ENCODE data around the gene PAFAH1B1. TPM values are rescaled to one million over a fixed set of nuclear protein-coding genes. Genes with fewer than 3 reads are reported as not detected.
"Not testable (repeated sequence)": the region's sequence is repeated elsewhere in the genome, so short reads cannot be mapped to it uniquely, and the experiment has no call there.

PAFAH1B1 gene
- polyA plus RNA-seq, 1 donor from 2014 or later, result 17.8 TPM

DNA sequence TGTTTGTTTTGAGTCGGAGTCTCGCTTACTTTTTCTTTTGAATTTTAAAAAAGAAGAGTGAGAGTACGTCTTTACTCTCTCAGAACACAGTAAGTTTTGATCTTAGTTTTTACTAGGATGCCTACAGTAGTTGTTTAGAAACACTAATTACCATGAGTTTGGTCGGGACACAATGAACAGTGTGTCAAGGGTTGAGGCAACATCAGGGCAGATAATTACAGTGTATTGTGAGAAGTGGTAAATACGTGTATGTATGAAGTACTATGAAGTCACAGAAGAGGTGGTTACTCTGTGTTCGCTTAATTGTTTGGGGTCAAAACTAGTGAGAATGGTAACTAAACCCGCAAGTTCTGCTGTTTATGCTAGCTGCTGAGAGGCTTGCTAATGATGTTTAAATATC lies 18.2 kb downstream of the PAFAH1B1 start:
- Mint-ChIP-seq H3K36me3 (no peaks in the 10 kb centered on the region), H3K4me3 (peak overlapping the region in 1 of 4 donors; percentile 53), H3K27me3 (no peaks in the 10 kb centered on the region), H3K9me3 (no peaks in the 10 kb centered on the region), H3K27ac (no peak overlapping the region), H3K4me1 (peaks cover 39 to 41% (median 40%) of the 10 kb centered on the region in 3 donors)

DNA sequence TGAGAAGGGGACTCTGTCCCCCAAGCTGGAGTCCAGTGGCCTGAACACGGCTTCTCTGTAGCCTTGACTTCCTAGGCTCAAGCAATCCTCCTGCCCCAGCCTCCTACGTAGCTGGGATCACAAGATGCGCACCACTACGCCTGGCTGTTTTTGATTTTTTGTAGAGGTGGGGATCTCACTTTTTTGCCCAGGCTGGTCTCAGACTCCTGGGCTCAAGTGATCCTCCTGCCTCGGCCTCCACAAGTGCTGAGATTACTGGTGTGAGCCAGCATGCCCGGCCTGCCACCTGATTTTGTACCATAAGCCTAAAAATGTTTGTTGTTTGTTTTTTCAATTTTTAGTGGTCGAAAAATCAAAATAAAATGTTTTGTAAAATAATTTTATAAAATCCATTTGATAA lies 19.2 kb downstream of the PAFAH1B1 start:
- H3K27ac Mint-ChIP-seq, result no peak overlapping the region
- peaks cover 43 to 44% (median 43%) of the 10 kb centered on the region in 3 donors for H3K4me1 Mint-ChIP-seq
- peak overlapping the region in 1 of 4 donors; percentile 33 for H3K4me3 Mint-ChIP-seq
- no peaks in the 10 kb centered on the region for H3K36me3 Mint-ChIP-seq
- H3K9me3 Mint-ChIP-seq, result no peaks in the 10 kb centered on the region
- H3K27me3 Mint-ChIP-seq, result no peaks in the 10 kb centered on the region

DNA sequence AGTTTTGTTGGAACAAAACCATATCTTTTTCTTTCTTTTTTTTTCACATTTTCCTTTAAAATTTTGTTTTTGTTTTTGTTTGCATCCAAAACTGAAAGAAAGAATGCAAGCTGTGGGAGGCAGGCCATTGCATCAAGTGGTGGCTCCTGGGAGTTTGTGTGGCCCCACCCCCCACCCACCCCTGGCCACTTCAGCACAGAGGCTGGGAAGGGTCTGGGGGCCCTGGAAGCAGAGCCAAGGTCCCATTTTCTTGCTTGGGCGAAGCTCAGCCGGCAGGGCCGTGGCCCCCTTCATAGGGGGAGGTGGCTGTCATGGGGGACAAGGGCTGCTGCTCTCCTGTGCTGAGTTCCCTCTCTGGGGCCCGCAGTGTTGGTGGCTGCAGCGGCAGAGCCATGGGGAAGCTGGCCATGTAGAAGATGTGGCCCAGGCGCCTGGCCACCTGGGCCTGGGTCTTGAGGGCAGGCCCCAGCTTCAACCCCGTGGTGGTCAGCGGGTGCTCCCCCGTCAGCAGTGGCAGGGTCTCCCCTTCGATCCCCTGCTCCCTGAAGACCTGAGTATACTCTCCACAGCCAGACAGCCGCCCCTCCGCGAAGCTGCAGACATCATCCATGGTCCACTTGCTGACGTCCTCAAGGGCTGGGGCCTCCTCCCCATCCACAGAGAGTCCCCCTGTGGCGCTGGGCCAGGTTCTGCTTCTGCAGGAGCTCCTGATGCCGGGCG lies 19.8 kb downstream of the PAFAH1B1 start:
- Mint-ChIP-seq H3K4me1 (peaks cover 40 to 44% (median 42%) of the 10 kb centered on the region in 3 donors), H3K27ac (no peak overlapping the region), H3K27me3 (no peaks in the 10 kb centered on the region), H3K36me3 (no peaks in the 10 kb centered on the region), H3K9me3 (no peaks in the 10 kb centered on the region), H3K4me3 (no peak overlapping the region)

DNA sequence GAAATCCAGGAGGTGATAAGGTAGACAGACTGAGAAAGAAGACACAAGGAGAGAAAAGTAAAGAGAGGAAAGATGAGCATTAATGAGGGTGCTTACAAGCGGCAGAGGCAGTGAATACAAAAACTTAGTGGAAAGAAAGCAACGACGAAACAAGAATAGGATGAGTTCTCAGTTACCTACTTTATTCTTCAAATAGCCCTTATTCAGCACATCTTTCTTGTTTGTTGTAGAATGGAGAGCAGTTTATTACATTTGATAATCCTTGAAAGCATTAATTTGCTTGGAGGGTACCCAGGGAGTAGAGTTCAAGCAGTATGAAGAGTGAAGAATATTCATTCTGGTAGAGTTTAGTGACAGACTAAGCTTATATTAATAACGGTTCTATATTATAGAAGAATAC lies 22.4 kb downstream of the PAFAH1B1 start:
- H3K4me3 Mint-ChIP-seq, result no peak overlapping the region
- no peaks in the 10 kb centered on the region for H3K36me3 Mint-ChIP-seq
- peaks cover 23 to 32% (median 27%) of the 10 kb centered on the region in 3 donors for H3K4me1 Mint-ChIP-seq
- no peaks in the 10 kb centered on the region for H3K9me3 Mint-ChIP-seq
- no peaks in the 10 kb centered on the region for H3K27me3 Mint-ChIP-seq
- no peak overlapping the region for H3K27ac Mint-ChIP-seq

DNA sequence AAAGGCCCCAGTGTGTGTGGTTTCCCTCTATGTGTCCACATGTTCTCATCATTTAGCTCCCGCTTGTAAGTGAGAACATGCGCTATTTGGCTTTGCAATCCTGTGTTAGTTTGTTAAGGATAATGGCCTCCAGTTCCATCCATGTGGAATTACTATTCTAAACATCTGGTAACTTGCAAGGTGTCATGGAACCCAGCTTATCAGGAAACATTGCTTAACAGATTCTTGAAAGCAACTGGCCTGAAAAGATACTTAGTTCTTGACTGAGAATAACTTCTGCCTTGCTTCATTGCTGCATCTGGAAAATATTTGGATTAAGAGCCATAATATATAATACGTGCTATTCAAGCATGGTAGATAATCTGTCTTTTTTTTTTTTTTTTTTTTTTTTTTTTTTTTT lies 27.8 kb downstream of the PAFAH1B1 start:
- Mint-ChIP-seq H3K4me1 (peaks cover 16 to 37% (median 33%) of the 10 kb centered on the region in 3 donors), H3K9me3 (no peaks in the 10 kb centered on the region), H3K27ac (no peak overlapping the region), H3K27me3 (no peaks in the 10 kb centered on the region), H3K4me3 (no peak overlapping the region), H3K36me3 (peaks cover 5% of the 10 kb centered on the region)

DNA sequence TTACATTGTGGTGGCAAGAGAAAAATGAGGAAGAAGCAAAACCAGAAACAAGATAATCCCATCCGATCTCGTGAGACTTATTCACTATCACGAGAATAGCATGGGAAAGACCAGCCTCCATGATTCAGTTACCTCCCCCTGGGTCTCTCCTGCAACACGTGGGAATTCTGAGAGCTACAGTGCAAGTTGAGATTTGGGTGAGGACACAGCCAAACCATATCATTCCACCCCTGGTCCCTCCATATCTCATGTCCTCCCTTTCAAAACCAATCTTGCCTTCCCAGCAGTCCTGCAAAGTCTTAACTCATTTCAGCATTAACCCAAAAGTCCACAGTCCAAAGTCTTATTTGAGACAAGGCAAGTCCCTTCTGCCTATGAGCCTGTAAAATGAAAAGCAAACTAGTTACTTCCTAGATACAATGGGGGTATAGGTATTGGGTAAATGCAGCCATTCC lies 28.5 kb downstream of the PAFAH1B1 start:
- not testable (repeated sequence) for H3K9me3 Mint-ChIP-seq, H3K36me3 Mint-ChIP-seq, H3K27me3 Mint-ChIP-seq
- Mint-ChIP-seq H3K4me1 (peaks cover 15 to 36% (median 34%) of the 10 kb centered on the region in 3 donors), H3K4me3 (peak overlapping the region in 2 of 4 donors; percentile 58 to 63), H3K27ac (peak overlapping the region in 2 of 3 donors; percentile 15 to 56)

DNA sequence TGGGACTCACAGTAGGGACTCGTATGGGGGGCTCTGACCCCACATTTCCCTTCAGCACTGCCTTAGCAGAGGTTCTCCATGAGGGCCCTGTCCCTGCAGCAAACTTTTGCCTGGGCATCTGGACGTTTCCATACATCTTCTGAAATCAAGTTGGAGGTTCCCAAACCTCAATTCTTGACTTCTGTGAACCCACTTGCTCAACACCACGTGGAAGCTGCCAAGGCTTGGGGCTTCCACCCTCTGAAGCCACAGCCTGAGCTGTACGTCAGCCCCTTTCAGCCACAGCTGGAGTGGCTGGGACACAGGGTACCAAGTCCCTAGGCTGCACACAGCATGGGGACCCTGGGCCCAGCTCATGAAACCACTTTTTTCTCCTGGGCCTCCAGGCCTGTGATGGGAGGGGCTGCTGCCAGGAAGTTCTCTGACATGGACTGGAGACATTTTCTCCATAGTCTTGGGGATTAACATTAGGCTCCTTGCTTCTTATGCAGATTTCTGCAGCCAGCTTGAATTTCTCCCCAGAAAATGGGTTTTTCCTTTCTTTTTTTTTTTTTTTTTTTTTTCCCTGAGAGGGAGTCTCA lies 29.4 kb downstream of the PAFAH1B1 start:
- not testable (repeated sequence) for H3K4me3 Mint-ChIP-seq, H3K9me3 Mint-ChIP-seq, H3K27me3 Mint-ChIP-seq, H3K36me3 Mint-ChIP-seq
- Mint-ChIP-seq H3K4me1 (peaks cover 20 to 41% (median 37%) of the 10 kb centered on the region in 3 donors), H3K27ac (peak overlapping the region in 1 of 3 donors; percentile 40)

DNA sequence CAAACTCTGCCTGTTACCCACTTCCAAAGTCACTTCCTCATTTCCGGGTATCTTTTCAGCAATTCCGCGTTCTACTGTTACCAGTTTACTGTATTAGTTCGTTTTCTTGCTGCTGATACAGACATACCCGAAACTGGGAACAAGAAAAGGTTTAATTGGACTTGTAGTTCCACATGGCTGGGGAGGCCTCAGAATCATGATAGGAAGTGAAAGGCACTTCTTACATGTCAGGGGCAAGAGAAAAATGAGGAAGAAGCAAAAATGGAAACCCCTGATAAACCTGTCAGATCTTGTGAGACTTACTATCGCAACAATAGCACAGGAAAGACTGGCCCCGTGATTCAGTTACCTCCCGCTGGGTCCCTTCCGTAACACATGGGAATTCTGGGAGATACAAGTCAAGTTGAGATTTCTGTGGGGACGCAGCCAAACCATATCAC lies 30.9 kb downstream of the PAFAH1B1 start:
- Mint-ChIP-seq H3K9me3 (peaks cover 7 to 11% (median 9%) of the 10 kb centered on the region in 3 donors), H3K4me3 (peak overlapping the region; percentile 16 to 74 (median 62)), H3K27me3 (no peaks in the 10 kb centered on the region), H3K27ac (peak overlapping the region; percentile 40 to 88 (median 81)), H3K36me3 (peaks cover 11% of the 10 kb centered on the region), H3K4me1 (peaks cover 34 to 54% (median 49%) of the 10 kb centered on the region in 3 donors)

DNA sequence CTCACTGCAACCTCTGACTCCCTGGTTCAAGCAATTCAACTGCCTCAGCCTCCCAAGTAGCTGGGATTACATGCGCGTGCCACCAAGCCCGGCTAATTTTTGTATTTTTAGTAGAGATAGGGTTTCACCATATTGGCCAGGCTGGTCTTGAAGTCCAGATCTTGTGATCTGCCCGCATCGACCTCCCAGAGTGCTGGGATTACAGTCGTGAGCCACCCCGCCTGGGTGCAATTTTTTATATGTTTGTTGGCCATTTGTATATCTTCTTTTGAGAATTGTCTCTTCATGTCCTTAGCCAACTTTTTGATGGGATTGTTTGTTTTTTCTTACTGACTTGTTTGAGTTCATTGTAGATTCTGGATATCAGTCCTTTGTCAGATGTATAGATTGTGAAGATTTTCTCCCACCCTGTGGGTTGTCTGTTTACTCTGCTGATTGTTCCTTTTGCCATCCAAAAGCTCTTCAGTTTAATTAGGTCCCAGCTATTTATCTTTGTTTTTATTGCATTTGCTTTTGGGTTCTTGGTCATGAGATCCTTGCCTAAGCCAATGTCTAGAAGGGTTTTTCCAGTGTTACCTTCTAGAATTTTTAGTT lies 33.3 kb downstream of the PAFAH1B1 start:
- H3K9me3 Mint-ChIP-seq, result peaks cover 9 to 19% (median 17%) of the 10 kb centered on the region in 3 donors
- H3K27me3 Mint-ChIP-seq, result not testable (repeated sequence)
- H3K36me3 Mint-ChIP-seq, result peaks cover 17% of the 10 kb centered on the region
- peak overlapping the region; percentile 40 to 80 (median 59) for H3K27ac Mint-ChIP-seq
- H3K4me1 Mint-ChIP-seq, result peaks cover 50 to 70% (median 58%) of the 10 kb centered on the region in 3 donors
- H3K4me3 Mint-ChIP-seq, result peak overlapping the region; percentile 27 to 50 (median 38)

DNA sequence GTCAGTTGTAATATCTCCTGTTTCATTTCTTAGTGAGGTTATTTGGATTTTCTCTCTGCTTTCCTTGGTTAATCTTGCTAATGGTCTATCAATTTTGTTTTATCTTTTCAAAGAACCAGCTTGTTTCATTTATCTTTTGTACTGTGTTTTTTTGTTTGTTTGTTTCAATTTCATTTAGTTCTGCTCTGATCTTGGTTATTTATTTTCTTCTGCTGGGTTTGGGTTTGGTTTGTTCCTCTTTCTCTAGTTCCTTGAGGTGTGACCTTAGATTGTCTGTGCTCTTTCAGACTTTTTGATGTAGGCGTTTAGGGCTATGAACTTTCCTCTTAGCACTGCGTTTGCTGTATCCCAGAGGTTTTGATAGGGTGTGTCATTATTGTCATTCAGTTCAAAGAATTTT lies 35.5 kb downstream of the PAFAH1B1 start:
- not testable (repeated sequence) for H3K27me3 Mint-ChIP-seq
- peaks cover 13% of the 10 kb centered on the region for H3K36me3 Mint-ChIP-seq
- peaks cover 55 to 73% (median 65%) of the 10 kb centered on the region in 3 donors for H3K4me1 Mint-ChIP-seq
- H3K9me3 Mint-ChIP-seq, result peaks cover 9 to 19% (median 17%) of the 10 kb centered on the region in 3 donors
- H3K27ac Mint-ChIP-seq, result peak overlapping the region; percentile 26 to 68 (median 40)
- peak overlapping the region; percentile 27 to 81 (median 70) for H3K4me3 Mint-ChIP-seq

DNA sequence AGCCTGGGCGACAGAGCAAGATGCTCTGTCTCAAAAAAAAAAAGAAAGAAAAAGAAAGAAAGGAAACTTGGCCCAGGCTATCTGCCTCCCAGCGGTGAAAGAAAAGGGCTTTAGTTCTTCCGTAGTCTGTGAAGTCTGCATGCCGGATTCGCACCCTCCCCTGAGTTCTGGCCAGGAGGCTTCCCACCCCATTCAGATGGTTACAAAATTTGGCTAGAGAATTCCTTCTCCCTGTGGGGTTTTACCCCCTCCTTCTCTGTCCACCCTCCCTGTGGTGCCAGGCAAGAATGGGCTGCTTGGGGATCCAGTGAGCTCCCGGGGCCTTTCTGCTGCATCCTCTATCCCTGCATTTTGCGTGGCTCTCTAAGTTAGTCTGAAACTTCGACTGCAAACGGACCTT lies 37.8 kb downstream of the PAFAH1B1 start:
- Mint-ChIP-seq H3K27me3 (no peaks in the 10 kb centered on the region), H3K36me3 (peaks cover 16% of the 10 kb centered on the region), H3K9me3 (peaks cover 9 to 19% (median 17%) of the 10 kb centered on the region in 3 donors), H3K4me1 (peaks cover 63 to 71% (median 64%) of the 10 kb centered on the region in 3 donors), H3K27ac (peak overlapping the region in 2 of 3 donors; percentile 27 to 76), H3K4me3 (no peak overlapping the region)

DNA sequence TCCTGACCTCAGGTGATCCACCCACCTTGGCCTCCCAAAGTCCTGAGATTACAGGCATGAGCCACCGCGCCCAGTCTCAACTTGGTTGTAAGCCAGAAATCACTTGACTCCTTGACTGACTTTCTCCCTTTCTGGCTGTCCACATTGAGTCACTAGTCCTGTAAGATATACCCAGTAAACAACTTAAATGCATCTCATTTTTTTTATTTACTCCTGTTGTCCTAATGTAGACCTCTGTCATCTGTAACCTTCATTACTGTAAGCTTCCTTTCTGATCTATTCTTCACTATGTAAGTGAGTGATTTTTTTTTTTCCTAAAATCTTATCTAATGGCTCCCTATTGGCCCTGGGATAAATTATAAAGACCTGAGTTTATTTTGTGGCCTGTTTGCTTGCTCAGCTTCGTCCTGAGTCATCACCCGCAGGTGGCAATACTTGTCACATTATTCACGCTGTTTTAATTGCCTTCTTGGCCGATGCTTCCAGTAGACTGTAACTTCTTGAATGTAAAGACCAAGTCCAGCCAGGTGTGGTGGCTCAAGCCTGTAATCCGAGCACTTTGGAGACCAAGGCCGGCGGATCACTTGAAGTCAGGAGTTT lies 41.0 kb downstream of the PAFAH1B1 start:
- peaks cover 9% of the 10 kb centered on the region for H3K36me3 Mint-ChIP-seq

DNA sequence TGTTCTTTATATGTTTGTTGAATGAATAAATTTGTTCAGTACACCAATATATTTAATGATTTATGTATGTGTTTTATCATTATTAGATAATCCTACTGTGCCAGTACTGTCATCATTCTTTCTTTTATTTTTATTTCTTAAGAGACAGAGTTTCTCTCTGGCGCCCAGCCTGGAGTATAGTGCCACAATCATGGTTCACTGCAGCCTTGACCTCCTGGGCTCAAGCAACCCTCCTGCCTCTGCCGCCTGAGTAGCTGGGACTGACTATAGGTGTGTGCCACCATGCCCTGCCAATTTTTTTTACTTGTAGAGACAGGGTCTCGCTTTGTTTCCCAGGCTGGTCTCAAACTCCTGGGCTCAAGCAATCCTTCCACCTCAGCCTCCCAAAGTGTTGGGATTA lies 41.8 kb downstream of the PAFAH1B1 start:
- Mint-ChIP-seq H3K27me3 (no peaks in the 10 kb centered on the region), H3K36me3 (peaks cover 5% of the 10 kb centered on the region), H3K9me3 (peaks cover 0 to 4% (median 0%) of the 10 kb centered on the region in 3 donors), H3K4me3 (no peak overlapping the region), H3K27ac (peak overlapping the region in 2 of 3 donors; percentile 35 to 39), H3K4me1 (peaks cover 32 to 44% (median 40%) of the 10 kb centered on the region in 3 donors)

More for the DNA sequence above, 41.0 kb downstream of the PAFAH1B1 start:
- H3K9me3 Mint-ChIP-seq, result peaks cover 0 to 11% (median 4%) of the 10 kb centered on the region in 3 donors
- peak overlapping the region in 2 of 3 donors; percentile 35 to 80 for H3K27ac Mint-ChIP-seq
- H3K4me3 Mint-ChIP-seq, result no peak overlapping the region
- H3K27me3 Mint-ChIP-seq, result no peaks in the 10 kb centered on the region
- peaks cover 35 to 52% (median 47%) of the 10 kb centered on the region in 3 donors for H3K4me1 Mint-ChIP-seq

DNA sequence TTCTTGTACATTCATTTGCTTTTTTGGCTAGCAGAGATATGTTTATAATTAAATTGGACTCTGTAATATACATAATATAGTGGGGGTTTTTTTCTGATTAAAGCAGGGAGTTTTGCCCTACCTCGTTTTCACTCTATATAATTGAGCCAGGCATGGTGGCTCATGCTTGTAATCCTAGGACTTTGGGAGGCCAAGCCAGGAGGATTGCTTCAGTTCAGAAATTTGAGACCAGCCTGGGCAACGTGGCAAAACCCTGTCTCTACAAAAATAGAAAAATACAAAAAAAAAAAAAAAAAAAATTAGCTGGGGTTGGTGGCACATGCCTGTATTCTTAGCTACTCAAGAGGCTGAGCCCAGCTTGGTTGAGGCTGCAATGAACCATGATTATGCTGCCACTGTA lies 42.2 kb downstream of the PAFAH1B1 start:
- peak overlapping the region in 2 of 3 donors; percentile 39 for H3K27ac Mint-ChIP-seq
- peaks cover 3% of the 10 kb centered on the region for H3K36me3 Mint-ChIP-seq
- no peaks in the 10 kb centered on the region for H3K9me3 Mint-ChIP-seq
- no peak overlapping the region for H3K4me3 Mint-ChIP-seq
- no peaks in the 10 kb centered on the region for H3K27me3 Mint-ChIP-seq
- peaks cover 29 to 39% (median 36%) of the 10 kb centered on the region in 3 donors for H3K4me1 Mint-ChIP-seq

All from IgD-negative memory B cell (primary cell).